PC-3 (cell line): ENCODE data around the gene ZNF438. TPM values are rescaled to one million over a fixed set of nuclear protein-coding genes. Genes with fewer than 3 reads are reported as not detected.

ENCODE experiments used
- ATAC-seq: fragments of 200-7000 bp; cut with Tn5 transposase; 2 replicates; pipeline ENCODE4 v1.9.1; 2020; ENCODE audit warnings: mild to moderate bottlenecking, moderate library complexity
- BruUV-seq: library from RNA; stranded (reverse); fragments of 400-500 nt; replicated peaks from 2 replicates; lab custom pipeline; 2021; lab: Mats Ljungman, UMichigan
- CTCF ChIA-PET: fragments of 300-600 bp; sonication (Branson Sonifier 250); formaldehyde crosslinking; loops from one replicate; lab custom pipeline; 2022; ENCODE audit warnings: antibody characterized with exemption; lab: Charles Lee
- POLR2A ChIA-PET: fragments of 300-600 bp; sonication (Branson Sonifier 250); formaldehyde crosslinking; loops from one replicate; lab custom pipeline; 2022; ENCODE audit warnings: antibody characterized with exemption; ENCODE audit not compliant: unreplicated experiment; lab: Charles Lee
- DNase-seq: peaks from one replicate; pipeline ENCODE4 v3.0.0-alpha.2; 2015
- H2AFZ ChIP-seq: fragments of 300-600 bp; sonication (generic); 2 replicates; pipeline ENCODE4 v1.6.0; 2016; ENCODE audit warnings: antibody characterized with exemption, low read length
- H3F3A ChIP-seq: fragments of 300-600 bp; sonication (generic); one replicate; pipeline ENCODE4 v1.6.0; 2017; ENCODE audit warnings: antibody characterized with exemption, low read length, control low read depth, mild to moderate bottlenecking; ENCODE audit not compliant: unreplicated experiment
- H3K27ac ChIP-seq: fragments of 300-600 bp; sonication (generic); 2 replicates; pipeline ENCODE4 v1.5.1; 2016; ENCODE audit warnings: mild to moderate bottlenecking, low read length
- H3K27me3 ChIP-seq: fragments of 300-600 bp; sonication (generic); 2 replicates; pipeline ENCODE4 v1.6.1; 2016; ENCODE audit warnings: low read length, mixed read lengths
- H3K36me3 ChIP-seq: fragments of 300-600 bp; sonication (generic); 2 replicates; pipeline ENCODE4 v1.6.1; 2016; ENCODE audit warnings: low read depth, mixed run types, low read length, mixed read lengths
- H3K4me1 ChIP-seq: fragments of 300-600 bp; sonication (generic); 2 replicates; pipeline ENCODE4 v1.5.1; 2016; ENCODE audit warnings: low read length; ENCODE audit not compliant: insufficient read depth
- H3K4me2 ChIP-seq: fragments of 300-600 bp; sonication (generic); 2 replicates; pipeline ENCODE4 v1.6.0; 2016; ENCODE audit warnings: low read length
- H3K4me3 ChIP-seq: fragments of 300-600 bp; sonication (generic); 2 replicates; pipeline ENCODE4 v1.5.1; 2016; ENCODE audit warnings: mild to moderate bottlenecking, low read length, mixed read lengths
- H3K79me2 ChIP-seq: fragments of 300-600 bp; sonication (generic); 2 replicates; pipeline ENCODE4 v1.6.1; 2017; ENCODE audit warnings: low read length, mixed read lengths
- H3K9ac ChIP-seq: fragments of 300-600 bp; sonication (generic); 2 replicates; pipeline ENCODE4 v1.6.0; 2016; ENCODE audit warnings: mild to moderate bottlenecking, low read length
- H3K9me2 ChIP-seq: fragments of 300-600 bp; sonication (generic); replicated peaks from 2 replicates; pipeline ENCODE4 v1.6.1; 2016; ENCODE audit warnings: mixed run types, low read length, mixed read lengths
- H3K9me3 ChIP-seq: fragments of 300-600 bp; sonication (generic); 2 replicates; pipeline ENCODE4 v1.6.1; 2016; ENCODE audit warnings: low read length, mixed read lengths
- H4K20me1 ChIP-seq: fragments of 300-600 bp; sonication (generic); 2 replicates; pipeline ENCODE4 v1.6.1; 2016; ENCODE audit warnings: low read length, mixed read lengths
- CTCF ChIP-seq: fragments of 300-600 bp; sonication (generic); conservative IDR thresholded peaks from 2 replicates; pipeline ENCODE4 v1.5.1; 2017; ENCODE audit warnings: antibody characterized with exemption, low read depth, mild to moderate bottlenecking, low read length
- EZH2 ChIP-seq: fragments of 300-600 bp; sonication (generic); IDR thresholded peaks from one replicate; pipeline ENCODE4 v1.6.1; 2017; ENCODE audit warnings: antibody characterized with exemption, mild to moderate bottlenecking, low read length; ENCODE audit not compliant: unreplicated experiment
- EZH2phosphoT487 ChIP-seq: fragments of 300-600 bp; sonication (generic); IDR thresholded peaks from 2 replicates; pipeline ENCODE4 v1.6.1; 2018; ENCODE audit warnings: mild to moderate bottlenecking, antibody characterized with exemption, low read length, borderline replicate concordance
- intact Hi-C: fragments of 100-400 bp; cut with micrococcal nuclease; formaldehyde crosslinking; loops from 2 replicates; pipeline ENCODE4 v1.9.0; 2023
- total RNA-seq: library from RNA; depleted of rRNA; stranded (reverse); fragments of >200 nt; gene quantifications from 2 replicates; pipeline ENCODE4 v1.2.3, GENCODE V29; 2014

Gene ZNF438
- total RNA-seq, 1 experiment from 2014 or later = 0.98 TPM

- no peaks in the 10 kb centered on the region for H3K79me2 ChIP-seq
- no peaks in the 10 kb centered on the region for H3F3A ChIP-seq
- no peaks in the 10 kb centered on the region for H3K4me1 ChIP-seq
- H3K36me3 ChIP-seq = no peaks in the 10 kb centered on the region
- ChIA-PET CTCF (no interaction called here), POLR2A (no interaction called here)
- H3K4me2 ChIP-seq = no peak overlapping the region
- TF ChIP-seq EZH2phosphoT487 (no peak), EZH2 (no peak), CTCF (no peak)
- H3K27ac ChIP-seq = no peak overlapping the region
- no peaks in the 10 kb centered on the region for H3K9me2 ChIP-seq
- H3K27me3 ChIP-seq = no peaks in the 10 kb centered on the region
- H3K4me3 ChIP-seq = no peak overlapping the region
- BruUV-seq = no TSS peak
- DNase-seq (no peak), ATAC-seq (no peak)
- intact Hi-C loops = no loop called here
- H2AFZ ChIP-seq = no peak overlapping the region
- no peaks in the 10 kb centered on the region for H3K9me3 ChIP-seq
- no peaks in the 10 kb centered on the region for H4K20me1 ChIP-seq
- H3K9ac ChIP-seq = no peak overlapping the region
Observed at GRCh38 chr10:30878920-30879319, 152.7 kb downstream of the ZNF438 start.

GRCh38 chr10:30877111-30877510 lies 154.6 kb downstream of the ZNF438 start:
- DNase-seq (no peak), ATAC-seq (no peak)
- no peak overlapping the region for H3K4me2 ChIP-seq
- BruUV-seq = no TSS peak
- POLR2A ChIA-PET = no interaction called here
- H3K27me3 ChIP-seq = no peaks in the 10 kb centered on the region
- no peaks in the 10 kb centered on the region for H4K20me1 ChIP-seq
- H3K9ac ChIP-seq = no peak overlapping the region
- H3K4me3 ChIP-seq = no peak overlapping the region
- H3K27ac ChIP-seq = no peak overlapping the region
- no peaks in the 10 kb centered on the region for H3K79me2 ChIP-seq
- no peaks in the 10 kb centered on the region for H3K36me3 ChIP-seq
- H2AFZ ChIP-seq = no peak overlapping the region
- CTCF ChIA-PET = no interaction called here
- no peaks in the 10 kb centered on the region for H3K4me1 ChIP-seq
- TF ChIP-seq CTCF (no peak), EZH2 (no peak), EZH2phosphoT487 (no peak)
- intact Hi-C loops = no loop called here
- no peaks in the 10 kb centered on the region for H3K9me3 ChIP-seq
- no peaks in the 10 kb centered on the region for H3F3A ChIP-seq
- no peaks in the 10 kb centered on the region for H3K9me2 ChIP-seq

- H3K9ac ChIP-seq = no peak overlapping the region
- no peaks in the 10 kb centered on the region for H3K36me3 ChIP-seq
- no peak overlapping the region for H3K4me2 ChIP-seq
- no TSS peak for BruUV-seq
- intact Hi-C loops = no loop called here
- H4K20me1 ChIP-seq = no peaks in the 10 kb centered on the region
- ATAC-seq (no peak), DNase-seq (no peak)
- no peak overlapping the region for H3K4me3 ChIP-seq
- H3K27ac ChIP-seq = no peak overlapping the region
- H2AFZ ChIP-seq = no peak overlapping the region
- H3K4me1 ChIP-seq = no peaks in the 10 kb centered on the region
- H3K79me2 ChIP-seq = no peaks in the 10 kb centered on the region
- no peaks in the 10 kb centered on the region for H3K9me2 ChIP-seq
- H3K9me3 ChIP-seq = no peaks in the 10 kb centered on the region
- POLR2A ChIA-PET = no interaction called here
- CTCF ChIA-PET = no interaction called here
- no peaks in the 10 kb centered on the region for H3K27me3 ChIP-seq
- TF ChIP-seq EZH2 (no peak), EZH2phosphoT487 (no peak), CTCF (no peak)
- H3F3A ChIP-seq = no peaks in the 10 kb centered on the region
Observed at GRCh38 chr10:30873411-30873810, 158.3 kb downstream of the ZNF438 start.
